ENCODE measurements around the gene ZNF507. TPM values are rescaled to one million over a fixed set of nuclear protein-coding genes. Genes with fewer than 3 reads are reported as not detected.

The ZNF507 gene
- total and polyA plus RNA-seq, 9 of the 15 experiments (the other 6 are each of a cell fraction or from before 2014, with no cell fraction given), result 2.9 to 25.0 (median 10.4) TPM

DNA sequence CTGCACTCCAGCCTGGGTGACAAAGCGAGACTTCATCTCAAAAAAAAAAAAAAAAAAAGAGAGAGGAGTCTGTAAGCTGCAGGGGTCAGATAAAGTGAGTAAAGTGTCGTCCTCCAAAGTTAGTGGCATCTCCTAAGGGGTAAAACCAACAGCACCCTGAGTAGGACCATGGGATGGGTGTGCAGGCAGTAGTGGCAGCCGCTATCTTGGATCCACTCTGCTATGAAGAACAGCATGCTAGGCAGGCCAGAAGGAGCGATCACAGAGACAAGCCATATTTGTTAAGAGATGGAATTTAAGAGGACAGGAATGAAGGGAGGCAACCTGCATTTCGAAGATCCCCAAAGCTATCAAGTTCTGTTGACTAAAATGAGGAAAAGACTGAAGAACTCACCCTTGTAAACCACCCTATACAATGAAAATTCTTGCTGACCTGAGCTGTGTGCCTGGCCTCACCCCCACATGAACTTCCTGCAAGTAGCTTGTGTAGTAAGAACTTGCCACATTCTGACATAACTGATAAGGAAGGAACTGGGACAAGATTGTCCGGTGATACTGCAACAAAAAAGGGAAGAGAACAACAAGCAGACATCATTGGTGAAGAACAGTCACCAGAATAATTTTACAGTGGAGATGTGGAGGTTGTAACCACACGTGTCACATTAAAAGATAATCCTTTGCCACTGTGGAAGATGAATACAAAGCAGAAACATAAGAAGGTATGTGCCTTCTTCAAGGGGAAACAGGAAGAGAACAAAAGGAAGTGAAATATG is 76.4 kb downstream of the ZNF507 start:
- H3K4me2 ChIP-seq (ENCODE audit: insufficient read depth, low read length), result peak overlapping the region; percentile 66
- BruUV-seq (replicated peaks), result TSS peak; percentile 30
- CTCF ChIA-PET (ENCODE audit: low intra/inter-chr PET ratio), result no interaction called here
- TF ChIP-seq, protein P1, sequence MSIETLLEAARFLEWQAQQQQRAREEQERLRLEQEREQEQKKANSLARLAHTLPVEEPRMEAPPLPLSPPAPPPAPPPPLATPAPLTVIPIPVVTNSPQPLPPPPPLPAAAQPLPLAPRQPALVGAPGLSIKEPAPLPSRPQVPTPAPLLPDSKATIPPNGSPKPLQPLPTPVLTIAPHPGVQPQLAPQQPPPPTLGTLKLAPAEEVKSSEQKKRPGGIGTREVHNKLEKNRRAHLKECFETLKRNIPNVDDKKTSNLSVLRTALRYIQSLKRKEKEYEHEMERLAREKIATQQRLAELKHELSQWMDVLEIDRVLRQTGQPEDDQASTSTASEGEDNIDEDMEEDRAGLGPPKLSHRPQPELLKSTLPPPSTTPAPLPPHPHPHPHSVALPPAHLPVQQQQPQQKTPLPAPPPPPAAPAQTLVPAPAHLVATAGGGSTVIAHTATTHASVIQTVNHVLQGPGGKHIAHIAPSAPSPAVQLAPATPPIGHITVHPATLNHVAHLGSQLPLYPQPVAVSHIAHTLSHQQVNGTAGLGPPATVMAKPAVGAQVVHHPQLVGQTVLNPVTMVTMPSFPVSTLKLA (conservative IDR thresholded peaks at IDR 0.05), result peak; percentile 59 to 70; a peak in 3 of 4 replicates
- TF ChIP-seq MAFK (IDR thresholded peaks at IDR 0.05; ENCODE audit: low read length), result no peak; the same call in 1 of the 2 replicates
- TF ChIP-seq LARP7 (IDR thresholded peaks at IDR 0.05), result no peak
- TF ChIP-seq ZNF232 (CRISPR knock-in tag; IDR thresholded peaks at IDR 0.05), result no peak
- TF ChIP-seq, protein P2, sequence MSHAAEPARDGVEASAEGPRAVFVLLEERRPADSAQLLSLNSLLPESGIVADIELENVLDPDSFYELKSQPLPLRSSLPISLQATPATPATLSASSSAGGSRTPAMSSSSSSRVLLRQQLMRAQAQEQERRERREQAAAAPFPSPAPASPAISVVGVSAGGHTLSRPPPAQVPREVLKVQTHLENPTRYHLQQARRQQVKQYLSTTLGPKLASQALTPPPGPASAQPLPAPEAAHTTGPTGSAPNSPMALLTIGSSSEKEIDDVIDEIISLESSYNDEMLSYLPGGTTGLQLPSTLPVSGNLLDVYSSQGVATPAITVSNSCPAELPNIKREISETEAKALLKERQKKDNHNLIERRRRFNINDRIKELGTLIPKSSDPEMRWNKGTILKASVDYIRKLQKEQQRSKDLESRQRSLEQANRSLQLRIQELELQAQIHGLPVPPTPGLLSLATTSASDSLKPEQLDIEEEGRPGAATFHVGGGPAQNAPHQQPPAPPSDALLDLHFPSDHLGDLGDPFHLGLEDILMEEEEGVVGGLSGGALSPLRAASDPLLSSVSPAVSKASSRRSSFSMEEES (CRISPR knock-in tag; IDR thresholded peaks at IDR 0.05), result no peak
- TF ChIP-seq KLF6 (CRISPR knock-in tag; IDR thresholded peaks at IDR 0.05; ENCODE audit: borderline replicate concordance), result no peak
- no peak for TF ChIP-seq NR2C2 (CRISPR knock-in tag; IDR thresholded peaks at IDR 0.05)
- TF ChIP-seq NR2C2 (tag; IDR thresholded peaks at IDR 0.05), result peak; percentile 81
- no peak for TF ChIP-seq HNRNPK (IDR thresholded peaks at IDR 0.05; ENCODE audit: low read depth, low read length, poor library complexity, severe bottlenecking)
- TF ChIP-seq SIN3A (IDR thresholded peaks at IDR 0.05; ENCODE audit: borderline replicate concordance in 2 of 2, control insufficient read depth in 1 of 2, low read depth in 2 of 2, low read length in 2 of 2), result no peak
- no peak for TF ChIP-seq HLTF (IDR thresholded peaks at IDR 0.05)
- TF ChIP-seq BDP1 (IDR thresholded peaks at IDR 0.05; ENCODE audit: insufficient read depth, insufficient read length), result no peak
- TF ChIP-seq, protein P3, sequence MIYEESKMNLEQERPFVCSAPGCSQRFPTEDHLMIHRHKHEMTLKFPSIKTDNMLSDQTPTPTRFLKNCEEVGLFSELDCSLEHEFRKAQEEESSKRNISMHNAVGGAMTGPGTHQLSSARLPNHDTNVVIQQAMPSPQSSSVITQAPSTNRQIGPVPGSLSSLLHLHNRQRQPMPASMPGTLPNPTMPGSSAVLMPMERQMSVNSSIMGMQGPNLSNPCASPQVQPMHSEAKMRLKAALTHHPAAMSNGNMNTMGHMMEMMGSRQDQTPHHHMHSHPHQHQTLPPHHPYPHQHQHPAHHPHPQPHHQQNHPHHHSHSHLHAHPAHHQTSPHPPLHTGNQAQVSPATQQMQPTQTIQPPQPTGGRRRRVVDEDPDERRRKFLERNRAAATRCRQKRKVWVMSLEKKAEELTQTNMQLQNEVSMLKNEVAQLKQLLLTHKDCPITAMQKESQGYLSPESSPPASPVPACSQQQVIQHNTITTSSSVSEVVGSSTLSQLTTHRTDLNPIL (CRISPR knock-in tag; IDR thresholded peaks at IDR 0.05), result no peak
- no peak for TF ChIP-seq ZNF551 (CRISPR knock-in tag; IDR thresholded peaks at IDR 0.05)
- TF ChIP-seq HNRNPLL (IDR thresholded peaks at IDR 0.05; ENCODE audit: low read depth, low read length, poor library complexity, severe bottlenecking), result no peak
- TF ChIP-seq POLR2A (conservative IDR thresholded peaks at IDR 0.05), result no peak

More for the DNA sequence above, 76.4 kb downstream of the ZNF507 start:
- peak; percentile 92 for FAIRE-seq
- H3K36me3 ChIP-seq (ENCODE audit: control insufficient read depth, insufficient read depth, low read length), result peaks cover 39% of the 10 kb centered on the region
- DNase-seq (ENCODE audit: extremely low read depth in 1 of 4, low spot score in 3 of 4), result peak; percentile 28 to 82 (median 53)
- peak overlapping the region; percentile 73 for H2AFZ ChIP-seq (ENCODE audit: low read depth, low read length)
- H3K4me3 ChIP-seq, result no peak overlapping the region
- peaks cover 26 to 31% of the 10 kb centered on the region in 2 experiments for H3K4me1 ChIP-seq (replicated peaks in 1 of 2; ENCODE audit: control insufficient read depth in 2 of 2, insufficient read depth in 2 of 2, low read length in 2 of 2)
- peaks cover 26% of the 10 kb centered on the region; the same call in 2 of the 3 replicates for H3K79me2 ChIP-seq (ENCODE audit: control insufficient read depth, insufficient read depth, low read length)
- intact Hi-C loops (cut with micrococcal nuclease) (loop anchor here (2.0 kb wide), 1 partner anchor 17 kb away; the partner anchor contains the start of gene DPY19L3), in situ Hi-C loops (cut with MboI) (no loop called here)
- under 1% methylated on average over 6 of the region's 7 CpGs for WGBS (ENCODE audit: insufficient coverage, low coverage, missing lambda C conversion rate)
- peak; percentile 89 for ATAC-seq
- no peaks in the 10 kb centered on the region for H4K20me1 ChIP-seq (replicated peaks; ENCODE audit: control insufficient read depth, insufficient read depth, low read length)
- no peaks in the 10 kb centered on the region for H3K9me3 ChIP-seq (replicated peaks; ENCODE audit: control insufficient read depth, insufficient read depth, low read depth, low read length)
- no peaks in the 10 kb centered on the region for H3K9me1 ChIP-seq (ENCODE audit: control insufficient read depth, insufficient read depth, low read length)
- H3K27ac ChIP-seq (ENCODE audit: extremely low read depth, low read depth, low read length), result peak overlapping the region; percentile 85
- H3K27me3 ChIP-seq (ENCODE audit: control insufficient read depth in 2 of 2, insufficient read depth in 2 of 2, low read length in 2 of 2), result no peaks in the 10 kb centered on the region
- peak overlapping the region in 1 of 2 experiments; percentile 62; a peak in 2 of 4 replicates for H3K9ac ChIP-seq (ENCODE audit: insufficient read depth in 1 of 2, low read depth in 2 of 2, low read length in 2 of 2)
- POLR2A ChIA-PET, result interaction anchor here (0.7 to 0.8 kb wide), 3 partner anchors 9 to 315 kb away, joined by 3 read pairs; no protein-coding TSS in a partner anchor
